Measurements from ENCODE around the gene JOSD1.

DNA sequence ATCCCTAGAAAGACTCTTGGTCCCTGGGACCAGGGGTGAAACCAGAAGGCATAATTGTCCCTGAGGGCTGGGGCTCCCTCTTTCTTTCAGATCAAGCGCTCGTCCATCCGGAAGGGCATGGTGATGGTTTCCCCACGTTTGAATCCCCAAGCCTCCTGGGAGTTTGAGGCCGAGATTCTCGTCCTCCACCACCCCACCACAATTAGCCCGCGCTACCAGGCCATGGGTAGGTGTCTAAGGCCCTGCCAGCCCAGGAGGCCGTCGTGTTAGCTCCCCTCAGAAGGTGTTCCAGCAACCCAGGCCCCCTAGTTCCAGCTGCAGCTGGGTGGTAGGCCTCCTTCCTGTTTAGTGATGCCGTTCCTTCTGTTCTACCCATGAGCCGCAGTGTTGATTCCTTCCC, 26.4 kb upstream of the JOSD1 start:
- TF ChIP-seq, protein P1, sequence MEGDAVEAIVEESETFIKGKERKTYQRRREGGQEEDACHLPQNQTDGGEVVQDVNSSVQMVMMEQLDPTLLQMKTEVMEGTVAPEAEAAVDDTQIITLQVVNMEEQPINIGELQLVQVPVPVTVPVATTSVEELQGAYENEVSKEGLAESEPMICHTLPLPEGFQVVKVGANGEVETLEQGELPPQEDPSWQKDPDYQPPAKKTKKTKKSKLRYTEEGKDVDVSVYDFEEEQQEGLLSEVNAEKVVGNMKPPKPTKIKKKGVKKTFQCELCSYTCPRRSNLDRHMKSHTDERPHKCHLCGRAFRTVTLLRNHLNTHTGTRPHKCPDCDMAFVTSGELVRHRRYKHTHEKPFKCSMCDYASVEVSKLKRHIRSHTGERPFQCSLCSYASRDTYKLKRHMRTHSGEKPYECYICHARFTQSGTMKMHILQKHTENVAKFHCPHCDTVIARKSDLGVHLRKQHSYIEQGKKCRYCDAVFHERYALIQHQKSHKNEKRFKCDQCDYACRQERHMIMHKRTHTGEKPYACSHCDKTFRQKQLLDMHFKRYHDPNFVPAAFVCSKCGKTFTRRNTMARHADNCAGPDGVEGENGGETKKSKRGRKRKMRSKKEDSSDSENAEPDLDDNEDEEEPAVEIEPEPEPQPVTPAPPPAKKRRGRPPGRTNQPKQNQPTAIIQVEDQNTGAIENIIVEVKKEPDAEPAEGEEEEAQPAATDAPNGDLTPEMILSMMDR (IDR thresholded peaks at IDR 0.05; ENCODE audit: poor library complexity) = no peak
- TF ChIP-seq EZH2phosphoT487 (IDR thresholded peaks at IDR 0.05; ENCODE audit: low read depth, severe bottlenecking, unreplicated experiment) (no peak), EZH2 (IDR thresholded peaks at IDR 0.05; ENCODE audit: borderline replicate concordance) (no peak)
